RWPE2 (cell line): Measurements from ENCODE around the gene RAB11A.

ENCODE experiments used
- ATAC-seq: fragments of 200-7000 bp; cut with Tn5 transposase; 3 replicates; pipeline ENCODE4 v1.9.1; 2021; ENCODE audit warnings: low read depth
- DNase-seq: peaks from one replicate; pipeline ENCODE4 v3.0.0-alpha.2; 2020; ENCODE audit warnings: low spot score
- H3K27ac ChIP-seq: fragments of 450-650 bp; 2 replicates; pipeline ENCODE4 v1.5.1; 2017; ENCODE audit warnings: mild to moderate bottlenecking; ENCODE audit not compliant: poor library complexity, severe bottlenecking
- H3K27me3 ChIP-seq: fragments of 250-450 bp; sonication (Bioruptor Pico); 2 replicates; pipeline ENCODE4 v1.5.1; 2021; ENCODE audit warnings: mild to moderate bottlenecking, moderate library complexity; ENCODE audit not compliant: insufficient read depth, poor library complexity, severe bottlenecking
- H3K36me3 ChIP-seq: fragments of 250-450 bp; sonication (Bioruptor Pico); 2 replicates; pipeline ENCODE4 v1.5.1; 2020; ENCODE audit warnings: low read depth, mild to moderate bottlenecking, moderate library complexity
- H3K4me1 ChIP-seq: fragments of 250-450 bp; sonication (Bioruptor Pico); 2 replicates; pipeline ENCODE4 v1.5.1; 2021; ENCODE audit warnings: mild to moderate bottlenecking, moderate library complexity; ENCODE audit not compliant: insufficient read depth, poor library complexity, severe bottlenecking
- H3K4me3 ChIP-seq: fragments of 250-450 bp; sonication (Bioruptor Pico); 2 replicates; pipeline ENCODE4 v1.5.1; 2021; ENCODE audit warnings: mild to moderate bottlenecking, moderate library complexity; ENCODE audit not compliant: severe bottlenecking
- H3K9me3 ChIP-seq: fragments of 250-450 bp; sonication (Bioruptor Pico); 2 replicates; pipeline ENCODE4 v1.5.1; 2021; ENCODE audit warnings: mild to moderate bottlenecking, moderate library complexity; ENCODE audit not compliant: severe bottlenecking
- CTCF ChIP-seq: fragments of 450-650 bp; IDR thresholded peaks from one replicate; pipeline ENCODE4 v1.5.1; 2017; ENCODE audit warnings: mild to moderate bottlenecking, moderate library complexity; ENCODE audit not compliant: poor library complexity, severe bottlenecking

RAB11A gene

GRCh38 chr15:65903296-65904073, 34.2 kb downstream of the RAB11A start:
- TF ChIP-seq CTCF, result no peak
- no peak for ATAC-seq
- Histone ChIP-seq H3K4me3 (no peak overlapping the region), H3K36me3 (peaks cover 60% of the 10 kb centered on the region), H3K27ac (peak overlapping the region; percentile 43), H3K9me3 (no peaks in the 10 kb centered on the region), H3K4me1 (peaks cover 14% of the 10 kb centered on the region), H3K27me3 (no peaks in the 10 kb centered on the region)
- no peak for DNase-seq

GRCh38 chr15:65904301-65904700, 35.0 kb downstream of the RAB11A start:
- no peak overlapping the region for H3K27ac ChIP-seq
- peaks cover 52% of the 10 kb centered on the region for H3K36me3 ChIP-seq
- ATAC-seq (no peak), DNase-seq (no peak)
- H3K27me3 ChIP-seq, result no peaks in the 10 kb centered on the region
- peaks cover 14% of the 10 kb centered on the region for H3K4me1 ChIP-seq
- TF ChIP-seq CTCF, result no peak
- no peak overlapping the region for H3K4me3 ChIP-seq
- H3K9me3 ChIP-seq, result no peaks in the 10 kb centered on the region

GRCh38 chr15:65906396-65906795, 37.1 kb downstream of the RAB11A start:
- no peak for TF ChIP-seq CTCF
- H3K9me3 ChIP-seq, result no peaks in the 10 kb centered on the region
- ATAC-seq (no peak), DNase-seq (no peak)
- H3K4me3 ChIP-seq, result no peak overlapping the region
- no peaks in the 10 kb centered on the region for H3K27me3 ChIP-seq
- H3K27ac ChIP-seq, result no peak overlapping the region
- peaks cover 49% of the 10 kb centered on the region for H3K36me3 ChIP-seq
- peaks cover 14% of the 10 kb centered on the region for H3K4me1 ChIP-seq

- ATAC-seq (no peak), DNase-seq (no peak)
- H3K27me3 ChIP-seq, result no peaks in the 10 kb centered on the region
- H3K36me3 ChIP-seq, result peaks cover 48% of the 10 kb centered on the region
- TF ChIP-seq CTCF, result no peak
- H3K4me3 ChIP-seq, result no peak overlapping the region
- no peak overlapping the region for H3K27ac ChIP-seq
- H3K4me1 ChIP-seq, result peaks cover 5% of the 10 kb centered on the region
- no peaks in the 10 kb centered on the region for H3K9me3 ChIP-seq
Measured at GRCh38 chr15:65907661-65908060, 38.4 kb downstream of the RAB11A start.

- ATAC-seq, result no peak
- DNase-seq, result no peak
- Histone ChIP-seq H3K9me3 (no peaks in the 10 kb centered on the region), H3K4me1 (no peaks in the 10 kb centered on the region), H3K27ac (no peak overlapping the region), H3K36me3 (peaks cover 36% of the 10 kb centered on the region), H3K4me3 (no peak overlapping the region), H3K27me3 (no peaks in the 10 kb centered on the region)
- no peak for TF ChIP-seq CTCF
Measured at GRCh38 chr15:65908876-65909275, 39.6 kb downstream of the RAB11A start.
